HG03066 (cell line): ENCODE results near the gene SRGAP3.

ENCODE experiments used
- ATAC-seq: cut with Tn5 transposase; IDR thresholded peaks from one replicate; pipeline ENCODE4 v1.9.1; 2021; ENCODE audit warnings: low read depth; ENCODE audit not compliant: unreplicated experiment

SRGAP3 gene

GRCh38 chr3:9067352-9067975 is 182.0 kb downstream of the SRGAP3 start:
- ATAC-seq, result no peak

GRCh38 chr3:9066775-9067174 is 182.7 kb downstream of the SRGAP3 start:
- ATAC-seq, result no peak

GRCh38 chr3:9066141-9066540 is 183.3 kb downstream of the SRGAP3 start:
- no peak for ATAC-seq

GRCh38 chr3:9064850-9065249 is 184.6 kb downstream of the SRGAP3 start:
- ATAC-seq, result no peak

GRCh38 chr3:9064251-9064650 is 185.2 kb downstream of the SRGAP3 start:
- no peak for ATAC-seq

GRCh38 chr3:9062570-9062969 is 186.9 kb downstream of the SRGAP3 start:
- ATAC-seq, result no peak

- no peak for ATAC-seq
These were observed 187.8 kb downstream of the SRGAP3 start for GRCh38 chr3:9061634-9062033.

GRCh38 chr3:9059489-9060400 is 189.7 kb downstream of the SRGAP3 start:
- no peak for ATAC-seq

- ATAC-seq, result no peak
These were observed 192.9 kb downstream of the SRGAP3 start for GRCh38 chr3:9056581-9056980.

- ATAC-seq, result no peak
These were observed 201.7 kb downstream of the SRGAP3 start for GRCh38 chr3:9047452-9048346.

- ATAC-seq, result no peak
These were observed 204.1 kb downstream of the SRGAP3 start for GRCh38 chr3:9045371-9045770.

GRCh38 chr3:9043063-9043462 is 206.4 kb downstream of the SRGAP3 start:
- ATAC-seq, result no peak

- no peak for ATAC-seq
These were observed 207.8 kb downstream of the SRGAP3 start for GRCh38 chr3:9041626-9042025.

- ATAC-seq, result no peak
These were observed 208.4 kb downstream of the SRGAP3 start for GRCh38 chr3:9040996-9041395.

- no peak for ATAC-seq
These were observed 212.2 kb downstream of the SRGAP3 start for GRCh38 chr3:9037144-9037711.

- no peak for ATAC-seq
These were observed 212.9 kb downstream of the SRGAP3 start for GRCh38 chr3:9036404-9037131.

GRCh38 chr3:9035961-9036360 is 213.5 kb downstream of the SRGAP3 start:
- no peak for ATAC-seq

GRCh38 chr3:9035473-9035872 is 214.0 kb downstream of the SRGAP3 start:
- ATAC-seq, result no peak

GRCh38 chr3:9033867-9034266 is 215.6 kb downstream of the SRGAP3 start:
- ATAC-seq, result no peak

- ATAC-seq, result no peak
These were observed 217.1 kb downstream of the SRGAP3 start for GRCh38 chr3:9032231-9032777.
